ENCODE measurements around the gene CFAP97.

Gene CFAP97

GRCh38 chr4:185171373-185172071 lies 32.3 kb downstream of the CFAP97 start:
- Histone ChIP-seq H3F3A (ENCODE audit: insufficient read depth) (no peaks in the 10 kb centered on the region; the same call in 1 of the 2 replicates), H3K9ac (ENCODE audit: low read length) (no peak overlapping the region), H3K4me2 (ENCODE audit: low read depth, low read length, poor library complexity, severe bottlenecking) (no peak overlapping the region), H3K36me3 (ENCODE audit: low read length) (peaks cover 28% of the 10 kb centered on the region), H3K79me2 (ENCODE audit: insufficient read depth, low read length) (peaks cover 8% of the 10 kb centered on the region), H3K27me3 (ENCODE audit: low read length) (no peaks in the 10 kb centered on the region), H3K4me3 (ENCODE audit: insufficient read depth, low read length, poor library complexity, severe bottlenecking) (no peak overlapping the region), H3K9me2 (replicated peaks; ENCODE audit: insufficient read depth, low read length) (no peaks in the 10 kb centered on the region), H3K27ac (ENCODE audit: low read depth, low read length) (no peak overlapping the region), H4K20me1 (ENCODE audit: low read depth, low read length) (no peaks in the 10 kb centered on the region), H3K9me3 (ENCODE audit: insufficient read depth, low read length) (no peaks in the 10 kb centered on the region), H2AFZ (ENCODE audit: low read depth, low read length, severe bottlenecking) (no peak overlapping the region)
- TF ChIP-seq EZH2phosphoT487 (conservative IDR thresholded peaks at IDR 0.05; ENCODE audit: low read length) (no peak), CTCF (IDR thresholded peaks at IDR 0.05; ENCODE audit: insufficient read depth, low read length, poor library complexity, severe bottlenecking) (no peak)

- no peaks in the 10 kb centered on the region for H3K9me2 ChIP-seq (replicated peaks; ENCODE audit: insufficient read depth, low read length)
- no peak overlapping the region for H2AFZ ChIP-seq (ENCODE audit: low read depth, low read length, severe bottlenecking)
- peaks cover 17% of the 10 kb centered on the region for H3K36me3 ChIP-seq (ENCODE audit: low read length)
- no peak for TF ChIP-seq EZH2phosphoT487 (conservative IDR thresholded peaks at IDR 0.05; ENCODE audit: low read length)
- TF ChIP-seq CTCF (IDR thresholded peaks at IDR 0.05; ENCODE audit: insufficient read depth, low read length, poor library complexity, severe bottlenecking): no peak
- H3K9me3 ChIP-seq (ENCODE audit: insufficient read depth, low read length): no peaks in the 10 kb centered on the region
- H3K9ac ChIP-seq (ENCODE audit: low read length): no peak overlapping the region
- H3K27me3 ChIP-seq (ENCODE audit: low read length): no peaks in the 10 kb centered on the region
- H3K27ac ChIP-seq (ENCODE audit: low read depth, low read length): no peak overlapping the region
- H3K4me2 ChIP-seq (ENCODE audit: low read depth, low read length, poor library complexity, severe bottlenecking): no peak overlapping the region
- 0 out of 2 replicates have a peak, but pooled peaks cover 3% of the 10 kb centered on the region for H3K79me2 ChIP-seq (ENCODE audit: insufficient read depth, low read length)
- H3F3A ChIP-seq (ENCODE audit: insufficient read depth): no peaks in the 10 kb centered on the region
- H4K20me1 ChIP-seq (ENCODE audit: low read depth, low read length): no peaks in the 10 kb centered on the region
- no peak overlapping the region for H3K4me3 ChIP-seq (ENCODE audit: insufficient read depth, low read length, poor library complexity, severe bottlenecking)
Measured at GRCh38 chr4:185167234-185167633, 36.6 kb downstream of the CFAP97 start.

GRCh38 chr4:185165605-185166063 lies 38.2 kb downstream of the CFAP97 start:
- H3K9me3 ChIP-seq (ENCODE audit: insufficient read depth, low read length): no peaks in the 10 kb centered on the region
- H3K9me2 ChIP-seq (replicated peaks; ENCODE audit: insufficient read depth, low read length): no peaks in the 10 kb centered on the region
- no peak for TF ChIP-seq CTCF (IDR thresholded peaks at IDR 0.05; ENCODE audit: insufficient read depth, low read length, poor library complexity, severe bottlenecking)
- no peak for TF ChIP-seq EZH2phosphoT487 (conservative IDR thresholded peaks at IDR 0.05; ENCODE audit: low read length)
- no peak overlapping the region for H3K9ac ChIP-seq (ENCODE audit: low read length)
- no peaks in the 10 kb centered on the region for H3K27me3 ChIP-seq (ENCODE audit: low read length)
- H3K36me3 ChIP-seq (ENCODE audit: low read length): peaks cover 29% of the 10 kb centered on the region
- H3K4me2 ChIP-seq (ENCODE audit: low read depth, low read length, poor library complexity, severe bottlenecking): no peak overlapping the region
- no peak overlapping the region for H3K4me3 ChIP-seq (ENCODE audit: insufficient read depth, low read length, poor library complexity, severe bottlenecking)
- no peaks in the 10 kb centered on the region for H4K20me1 ChIP-seq (ENCODE audit: low read depth, low read length)
- no peak overlapping the region for H3K27ac ChIP-seq (ENCODE audit: low read depth, low read length)
- no peak overlapping the region for H2AFZ ChIP-seq (ENCODE audit: low read depth, low read length, severe bottlenecking)
- H3K79me2 ChIP-seq (ENCODE audit: insufficient read depth, low read length): 0 out of 2 replicates have a peak, but pooled peaks cover 3% of the 10 kb centered on the region
- no peaks in the 10 kb centered on the region for H3F3A ChIP-seq (ENCODE audit: insufficient read depth)

All from SU-DHL-6 (cell line).